Right renal pelvis (tissue), 4 donors: ENCODE data around the gene ZFYVE27. TPM values are rescaled to one million over a fixed set of nuclear protein-coding genes. Genes with fewer than 3 reads are reported as not detected.

Experiments used
- DNase-seq, 4 donors: peaks; one replicate each; pipeline ENCODE4 v3.0.0-alpha.2; 2013; ENCODE audit warnings: low read depth in 4 of 4, low spot score in 3 of 4, missing footprints in 1 of 4
- polyA plus RNA-seq, 4 donors: library from polyadenylated mRNA; unstranded; fragments of 120-200 nt; gene quantifications; one replicate each; pipeline ENCODE4 v1.2.1, GENCODE V29; 2013; ENCODE audit not compliant: insufficient read length in 4 of 4

The ZFYVE27 gene
- polyA plus RNA-seq, 4 donors: 24.0 to 25.8 (median 24.9) TPM

DNA sequence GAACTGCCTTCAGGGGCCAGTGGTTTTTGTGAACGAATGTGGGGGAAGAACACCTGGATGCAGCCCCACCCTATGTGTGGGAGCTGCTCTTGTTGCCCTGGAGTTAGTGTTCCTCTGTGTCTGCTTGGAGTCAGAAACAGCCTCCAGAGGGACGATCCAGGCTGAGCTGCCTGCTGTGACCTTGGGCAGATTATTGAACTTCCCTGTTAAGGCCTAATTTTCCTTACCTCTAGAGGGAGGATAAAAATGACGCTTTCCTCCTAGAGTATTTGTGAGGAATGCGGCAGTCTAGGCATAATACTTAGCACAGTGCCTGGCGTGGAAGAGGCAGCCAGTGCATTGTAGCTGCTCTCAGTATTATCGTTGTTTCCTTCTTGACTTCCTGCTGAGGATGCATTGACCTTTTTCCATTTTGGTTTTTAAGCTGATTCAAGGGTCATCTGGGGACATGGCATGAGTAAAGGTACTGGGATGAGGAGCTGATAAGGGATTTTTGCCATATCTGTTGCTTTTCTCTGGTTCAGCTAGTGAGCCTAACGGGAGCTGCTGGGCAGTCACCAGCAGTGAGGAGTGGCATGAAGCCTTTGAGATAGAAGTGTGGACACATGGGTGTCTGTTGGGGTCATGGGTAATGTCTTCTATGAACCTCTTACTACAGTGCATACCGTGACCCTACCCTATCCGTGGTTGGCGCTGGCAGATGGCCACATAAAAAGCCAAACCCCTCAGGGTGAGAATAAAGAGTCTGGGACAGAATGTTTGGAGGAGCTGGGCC lies 6.4 kb downstream of the ZFYVE27 start:
- DNase-seq: no peak

DNA sequence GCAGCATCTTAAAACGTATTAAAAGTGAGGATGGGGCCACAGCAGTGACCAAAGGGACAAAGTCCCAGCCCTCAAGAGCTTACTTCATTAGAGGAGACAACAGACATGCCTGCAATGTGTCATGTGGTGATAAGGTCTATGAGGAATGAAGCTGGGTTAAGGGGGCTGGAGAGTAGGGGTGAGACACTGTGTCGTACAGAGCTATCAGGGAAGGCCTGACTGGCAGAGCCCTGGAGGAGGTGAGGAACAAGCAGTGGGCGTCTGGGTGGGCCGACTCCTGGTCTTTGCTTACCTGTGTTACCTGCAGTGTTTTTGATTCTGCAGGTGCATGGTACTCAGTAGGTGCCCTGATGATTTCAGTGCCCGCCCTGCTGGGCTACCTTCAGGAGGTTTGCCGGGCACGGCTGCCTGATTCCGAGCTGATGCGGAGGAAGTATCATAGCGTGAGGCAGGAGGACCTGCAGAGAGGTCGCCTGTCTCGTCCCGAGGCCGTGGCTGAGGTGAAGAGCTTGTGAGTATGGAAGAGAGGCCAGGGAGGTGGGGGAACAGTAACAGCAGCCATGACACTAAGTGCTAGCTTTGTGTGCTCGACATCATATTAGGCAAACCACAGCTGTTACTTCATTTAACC lies 7.6 kb downstream of the ZFYVE27 start:
- no peak for DNase-seq

GRCh38 chr10:97747573-97747972 lies 10.6 kb downstream of the ZFYVE27 start:
- DNase-seq: no peak

DNA sequence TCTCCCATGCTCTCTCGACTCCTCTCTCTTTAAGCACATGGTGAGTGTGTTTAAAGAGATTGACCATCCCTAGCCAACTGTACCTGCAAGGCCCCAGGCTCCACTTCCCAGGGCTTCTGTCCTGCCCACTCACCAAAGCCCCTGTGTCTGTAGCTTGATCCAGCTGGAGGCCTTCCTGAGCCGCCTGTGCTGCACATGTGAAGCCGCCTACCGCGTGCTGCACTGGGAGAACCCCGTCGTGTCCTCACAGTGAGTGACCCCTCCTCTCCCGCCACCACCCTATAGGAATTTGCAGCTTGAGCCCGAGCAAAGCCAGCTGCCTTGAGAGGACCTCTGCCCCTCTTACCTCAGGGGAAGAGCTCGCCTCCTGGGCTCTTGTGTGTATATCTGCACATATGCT lies 11.2 kb downstream of the ZFYVE27 start:
- DNase-seq: no peak

- DNase-seq: no peak
Measured at GRCh38 chr10:97752956-97753355, 16.0 kb downstream of the ZFYVE27 start.

- no peak for DNase-seq
Measured at GRCh38 chr10:97754726-97755125, 17.8 kb downstream of the ZFYVE27 start.

DNA sequence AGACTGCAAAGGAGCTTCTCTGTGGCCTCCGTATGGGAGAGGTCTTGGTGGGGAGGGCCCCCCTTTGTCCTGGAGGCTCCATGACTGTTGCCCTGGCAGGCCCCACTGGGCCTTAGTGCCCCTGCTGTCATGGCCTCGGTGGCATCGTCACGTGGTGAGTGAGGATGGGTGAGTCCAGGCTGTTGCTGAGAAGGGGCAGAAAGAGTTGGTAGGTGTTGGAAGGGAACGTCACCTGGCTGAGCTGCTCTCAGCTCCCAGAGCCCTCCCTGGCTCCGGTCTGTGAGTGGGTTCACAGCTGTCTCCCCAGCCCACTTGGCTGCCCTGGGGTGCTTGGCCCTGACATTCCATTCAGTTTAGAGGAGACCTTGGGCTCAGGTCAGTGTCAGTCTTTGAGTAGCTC lies 18.8 kb downstream of the ZFYVE27 start:
- DNase-seq: no peak

DNA sequence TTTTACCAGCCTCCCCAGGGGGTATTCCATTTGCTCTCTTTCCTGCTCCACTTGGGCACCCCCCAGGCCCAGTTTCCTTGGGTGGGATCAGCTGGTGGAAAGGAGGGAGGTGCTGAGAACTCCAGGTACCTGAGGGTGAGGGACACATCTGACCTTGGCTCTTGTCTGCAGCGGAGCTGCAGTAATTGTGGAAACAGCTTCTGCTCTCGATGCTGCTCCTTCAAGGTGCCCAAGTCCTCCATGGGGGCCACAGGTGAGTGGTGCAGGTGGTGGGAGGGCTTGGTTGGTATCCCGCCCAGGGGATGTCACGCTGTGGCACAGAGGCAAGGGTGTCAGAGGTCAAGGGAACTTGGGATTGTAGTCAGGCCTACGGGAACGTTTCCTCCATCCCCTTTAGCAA lies 20.5 kb downstream of the ZFYVE27 start:
- no peak for DNase-seq

- peak in 2 of 4 donors; percentile 42 to 50 for DNase-seq
Measured at GRCh38 chr10:97759158-97759887, 22.4 kb downstream of the ZFYVE27 start.

- no peak for DNase-seq
Measured at GRCh38 chr10:97759946-97760345, 23.0 kb downstream of the ZFYVE27 start.

- no peak for DNase-seq
Measured at GRCh38 chr10:97760461-97761257, 23.7 kb downstream of the ZFYVE27 start.

- DNase-seq: no peak
Measured at GRCh38 chr10:97761331-97761865, 24.5 kb downstream of the ZFYVE27 start.

DNA sequence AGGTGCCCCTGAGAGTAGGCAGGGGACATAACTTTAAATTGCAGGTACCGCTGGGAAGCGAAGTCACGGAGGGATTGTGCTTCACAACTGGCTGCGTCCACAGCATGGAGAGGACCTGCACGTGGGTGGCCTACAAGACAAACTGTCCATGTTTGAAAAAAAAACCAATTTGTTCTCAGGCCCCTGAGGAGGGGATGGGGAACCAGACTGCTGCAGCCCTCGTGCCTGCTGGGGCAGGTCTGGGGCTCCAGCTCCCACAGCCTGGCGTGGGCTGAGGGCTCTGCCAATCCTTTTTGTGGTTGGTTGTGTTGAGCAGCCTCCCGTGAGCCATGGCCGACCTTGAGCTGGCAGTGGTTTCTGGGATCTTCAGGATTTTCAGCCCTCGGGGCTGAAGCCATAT lies 25.1 kb downstream of the ZFYVE27 start:
- no peak for DNase-seq

DNA sequence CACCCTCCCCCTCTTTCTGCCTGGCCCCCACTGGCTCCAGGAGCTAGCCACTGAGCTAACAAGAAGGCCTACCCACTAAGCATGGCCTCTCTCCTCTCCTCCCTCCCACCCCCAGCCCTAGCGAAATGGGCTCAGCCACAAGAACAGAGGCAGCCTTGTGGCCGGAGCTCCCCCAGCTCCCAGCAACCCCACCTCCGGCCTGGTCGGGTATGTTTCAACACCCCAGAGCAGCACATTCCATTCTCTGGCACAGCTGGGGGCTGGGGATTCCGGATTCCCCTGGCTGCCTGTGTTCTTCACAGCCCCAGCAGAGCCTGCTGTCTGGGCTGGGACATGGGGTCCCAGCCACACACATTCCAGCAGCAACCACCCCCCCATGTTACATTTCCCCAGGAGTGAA lies 25.9 kb downstream of the ZFYVE27 start:
- DNase-seq: no peak

DNA sequence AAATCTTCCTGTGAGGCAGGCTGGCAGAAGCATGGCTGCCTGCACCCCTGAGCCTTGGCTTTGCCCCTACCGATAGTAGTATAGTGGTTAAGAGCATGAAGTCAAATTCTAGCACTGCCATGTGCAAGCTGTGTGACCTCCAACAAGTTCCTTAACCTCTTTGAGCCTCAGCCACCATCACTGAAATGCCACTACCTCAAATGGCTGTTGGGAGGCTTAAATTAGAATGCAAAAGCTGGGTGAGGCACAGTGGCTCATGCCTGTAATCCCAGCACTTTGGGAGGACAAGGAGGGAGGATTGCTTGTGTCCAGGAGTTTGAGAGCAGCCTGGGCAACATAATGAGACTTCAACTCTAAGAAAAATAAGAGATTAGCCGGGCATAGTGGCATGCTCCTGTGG lies 26.5 kb downstream of the ZFYVE27 start:
- DNase-seq: no peak

DNA sequence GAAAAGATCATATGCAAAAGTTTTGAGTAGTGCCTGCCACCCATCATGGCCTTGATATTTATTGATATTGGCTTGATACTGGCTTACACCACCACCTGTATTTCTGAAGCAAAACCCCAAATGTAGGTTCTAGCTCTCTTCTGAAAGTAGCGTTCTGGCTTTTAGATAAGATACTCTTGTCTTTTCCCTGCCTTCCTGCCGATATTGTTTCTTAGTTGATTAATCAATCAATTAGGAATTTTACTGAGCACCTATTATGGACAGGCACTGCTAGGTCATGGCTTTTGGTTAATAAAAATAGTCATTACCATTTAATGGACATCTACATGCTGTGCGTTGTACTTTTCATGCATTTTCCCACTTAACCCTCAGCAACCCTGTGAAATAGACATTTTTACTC lies 27.0 kb downstream of the ZFYVE27 start:
- DNase-seq: no peak

DNA sequence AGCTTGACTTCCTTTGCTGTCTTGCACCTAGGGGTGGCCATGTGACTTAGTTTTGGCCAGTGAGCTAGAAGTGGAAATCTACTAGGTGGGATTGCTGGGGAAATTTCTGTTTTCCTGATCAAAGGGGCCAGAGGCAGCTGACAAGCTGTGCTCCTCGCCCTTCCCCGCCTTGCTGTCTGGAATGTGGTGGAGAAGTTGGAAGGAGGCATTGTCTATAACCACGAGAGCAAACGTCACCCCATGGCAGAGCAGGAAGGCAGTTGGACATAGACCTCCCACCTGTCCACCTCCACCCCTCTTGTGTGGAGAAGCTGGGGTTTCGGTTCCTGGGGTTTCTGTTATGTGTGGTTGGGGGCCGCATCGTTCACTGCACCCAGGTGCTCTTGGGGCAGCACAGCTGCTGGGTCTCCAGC lies 27.6 kb downstream of the ZFYVE27 start:
- DNase-seq: no peak

GRCh38 chr10:97765201-97765600 lies 28.3 kb downstream of the ZFYVE27 start:
- DNase-seq: no peak

DNA sequence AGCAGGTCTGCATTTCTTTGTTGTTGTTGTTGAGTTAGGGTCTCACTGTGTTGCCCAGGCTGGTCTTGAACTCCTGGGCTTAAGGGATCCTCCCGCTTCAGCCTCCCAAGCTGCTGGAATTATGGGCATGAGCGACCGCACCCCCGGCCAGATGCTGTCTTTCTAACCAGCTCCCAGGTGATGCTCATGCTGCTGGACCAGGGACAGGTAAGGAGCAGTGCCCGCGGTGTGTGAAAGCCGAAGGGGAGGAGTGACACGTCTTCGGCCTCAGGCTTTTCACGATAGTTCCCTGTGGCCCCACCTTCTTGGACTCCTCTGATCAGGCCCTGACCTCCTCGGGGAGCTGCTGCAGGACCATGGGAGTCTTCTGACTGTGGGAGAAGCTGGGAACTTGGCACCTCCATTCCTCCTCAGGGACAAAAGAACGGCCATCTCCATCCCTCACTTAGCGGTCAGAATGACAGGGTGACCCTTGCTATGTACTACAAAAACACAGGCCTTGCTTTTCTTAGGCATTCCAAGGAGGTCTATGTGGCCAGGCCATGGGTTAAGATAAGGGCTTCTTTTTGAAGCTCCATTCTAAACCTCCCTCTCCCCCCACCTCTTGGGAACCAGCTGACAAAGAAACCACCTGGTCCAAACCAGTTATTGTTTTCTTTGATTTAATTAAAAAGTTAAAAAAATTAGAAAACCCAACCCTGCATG lies 29.3 kb downstream of the ZFYVE27 start:
- DNase-seq: no peak
